GM12878 (cell line): ENCODE measurements around the gene HOXD1. TPM values are rescaled to one million over a fixed set of nuclear protein-coding genes. Genes with fewer than 3 reads are reported as not detected.

ENCODE experiments used
- ATAC-seq: fragments of 200-7000 bp; cut with Tn5 transposase; 3 replicates; pipeline ENCODE4 v1.9.1; 2020; ENCODE audit warnings: mild to moderate bottlenecking, moderate library complexity
- BruUV-seq: library from RNA; stranded (reverse); fragments of 400-500 nt; replicated peaks from 2 replicates; lab custom pipeline; 2021; lab: Mats Ljungman, UMichigan
- CTCF ChIA-PET: fragments of 300-600 bp; sonication (Branson Sonifier 250); formaldehyde crosslinking; extraction: SDS; loops from one replicate; lab custom pipeline; 2021; ENCODE audit warnings: inconsistent platforms; lab: Yijun Ruan, JAX
- POLR2A ChIA-PET: fragments of 350-600 bp; formaldehyde crosslinking; extraction: SDS; loops from one replicate; lab custom pipeline; 2021; ENCODE audit warnings: inconsistent platforms; lab: Charles Lee
- RAD21 ChIA-PET: fragments of 300-600 bp; sonication (Branson Sonifier 250); formaldehyde crosslinking; loops from one replicate; lab custom pipeline; 2023; ENCODE audit warnings: antibody characterized with exemption; ENCODE audit not compliant: unreplicated experiment; lab: Charles Lee
- SMC1A ChIA-PET: fragments of 300-600 bp; sonication (Branson Sonifier 250); formaldehyde crosslinking; loops from one replicate; lab custom pipeline; 2023; ENCODE audit not compliant: unreplicated experiment, uncharacterized antibody; lab: Charles Lee
- DNase-seq: peaks from one replicate; pipeline ENCODE4 v3.0.0-alpha.2; 2011; ENCODE audit warnings: low read depth, low spot score
- FAIRE-seq: peaks from 3 replicates; lab custom pipeline; 2011; peaks lifted over from hg19 to GRCh38; lab: Jason Lieb, UNC
- H2AFZ ChIP-seq: 2 replicates; pipeline ENCODE4 v1.6.0; 2011; ENCODE audit warnings: low read depth, low read length, control low read depth; ENCODE audit not compliant: control insufficient read depth
- H3K27ac ChIP-seq: 2 replicates; pipeline ENCODE4 v1.5.1; 2011; ENCODE audit warnings: control low read depth; ENCODE audit not compliant: control insufficient read depth, insufficient read depth
- H3K27me3 ChIP-seq, 2 experiments: replicated peaks in 1 of 2; 2 replicates each; pipeline versions ENCODE4 v1.6.0 to v1.6.1; 2011; ENCODE audit warnings: low read length in 1 of 2; ENCODE audit not compliant: control insufficient read depth in 2 of 2, insufficient read depth in 2 of 2
- H3K36me3 ChIP-seq, 2 experiments: 2 replicates each; pipeline ENCODE4 v1.5.1; 2011; ENCODE audit warnings: low read length in 1 of 2; ENCODE audit not compliant: control insufficient read depth in 2 of 2, insufficient read depth in 2 of 2
- H3K4me1 ChIP-seq: 2 replicates; pipeline ENCODE4 v1.6.1; 2011; ENCODE audit warnings: mild to moderate bottlenecking, low read length, moderate library complexity, mixed read lengths; ENCODE audit not compliant: control insufficient read depth, insufficient read depth
- H3K4me2 ChIP-seq: 2 replicates; pipeline ENCODE4 v1.6.0; 2011; ENCODE audit warnings: control low read depth; ENCODE audit not compliant: control insufficient read depth, insufficient read depth
- H3K4me3 ChIP-seq: fragments of 200-600 bp; sonication (generic); 2 replicates; pipeline ENCODE4 v1.5.1; 2016
- H3K79me2 ChIP-seq: 2 replicates; pipeline ENCODE4 v1.6.0; 2011; ENCODE audit warnings: low read length; ENCODE audit not compliant: control insufficient read depth, insufficient read depth
- H3K9ac ChIP-seq: 2 replicates; pipeline ENCODE4 v1.8.0; 2011; ENCODE audit warnings: low read length, control low read depth, mixed read lengths; ENCODE audit not compliant: control insufficient read depth, insufficient read depth
- H3K9me3 ChIP-seq: replicated peaks from 3 replicates; pipeline ENCODE4 v1.5.1; 2011; ENCODE audit warnings: mild to moderate bottlenecking, low read length; ENCODE audit not compliant: control insufficient read depth, insufficient read depth
- H4K20me1 ChIP-seq: 2 replicates; pipeline ENCODE4 v1.6.0; 2011; ENCODE audit not compliant: control insufficient read depth, insufficient read depth
- ELK1 ChIP-seq: IDR thresholded peaks from 2 replicates; pipeline ENCODE4 v1.6.1; 2012; ENCODE audit warnings: low read depth, low read length, improper control_type of control experiment
- GABPA ChIP-seq: IDR thresholded peaks from 2 replicates; pipeline ENCODE4 v1.6.1; 2014; ENCODE audit warnings: antibody characterized with exemption, low read depth, mild to moderate bottlenecking, inconsistent platforms
- IKZF1 ChIP-seq: fragments of 450-650 bp; conservative IDR thresholded peaks from 2 replicates; pipeline ENCODE4 v1.6.1; 2017; ENCODE audit warnings: antibody characterized with exemption, mild to moderate bottlenecking
- NBN ChIP-seq: fragments of 450-650 bp; IDR thresholded peaks from 2 replicates; pipeline ENCODE4 v1.6.1; 2016
- NFXL1 ChIP-seq: fragments of 450-650 bp; IDR thresholded peaks from 2 replicates; pipeline ENCODE4 v1.6.1; 2017; ENCODE audit warnings: antibody characterized with exemption, mild to moderate bottlenecking, borderline replicate concordance
- NFYB ChIP-seq: IDR thresholded peaks from 2 replicates; pipeline ENCODE4 v1.6.1; 2011; ENCODE audit warnings: low read depth, mild to moderate bottlenecking, low read length, improper control_type of control experiment, moderate library complexity; ENCODE audit not compliant: insufficient read depth
- SREBF1 ChIP-seq: IDR thresholded peaks from 2 replicates; pipeline ENCODE4 v1.6.1; 2012; ENCODE audit warnings: mild to moderate bottlenecking, low read length
- ZNF622 ChIP-seq: fragments of 450-650 bp; IDR thresholded peaks from 2 replicates; pipeline ENCODE4 v1.6.1; 2017; ENCODE audit warnings: mild to moderate bottlenecking, inconsistent platforms
- WGBS: methylation state at CpG from one replicate; pipeline ENCODE4 v1.1.6; 2016; ENCODE audit warnings: low lambda C conversion rate; ENCODE audit not compliant: insufficient replicate concordance, insufficient coverage; ENCODE audit errors: missing lambda C conversion rate; 5-methylcytosine and 5-hydroxymethylcytosine counted together
- in situ Hi-C: fragments of 300-500 bp; cut with MboI; formaldehyde crosslinking; loops from 9 replicates; pipeline ENCODE4 v1.14.3; 2018; ENCODE audit warnings: mixed read lengths
- intact Hi-C: fragments of 100-400 bp; cut with micrococcal nuclease; formaldehyde crosslinking; loops from one replicate; pipeline ENCODE4 v1.14.2; 2022; ENCODE audit not compliant: unreplicated experiment
- polyA plus RNA-seq, 11 experiments: library from polyadenylated mRNA; depleted of rRNA in 4 of 11; unstranded in 6 of 11; stranded (reverse) in 5 of 11; fragments of >200 nt; fragmentation: Nextera tagmentation in 4 of 11; fragmentation: Illumina TruSeq in 1 of 11; extraction: Ambion mirVana in 4 of 11; extraction: Trizol in 1 of 11; gene quantifications; 1 replicate in 1 of 11; 2 replicates in 10 of 11; pipeline versions ENCODE4 v1.2.1 to v1.2.3, GENCODE V29; 2011 to 2016; ENCODE audit warnings: inconsistent platforms in 2 of 11, missing spikeins in 2 of 11, low read depth in 1 of 11
- total RNA-seq, 4 experiments: library from RNA; depleted of rRNA in 3 of 4; stranded (reverse); fragments of >200 nt in 3 of 4; fragmentation: Illumina TruSeq in 1 of 4; extraction: Trizol in 1 of 4; gene quantifications; 2 replicates each; pipeline versions ENCODE4 v1.2.1 to v1.2.3, GENCODE V29; 2013 to 2021
- TF ChIP-seq, protein P1 (sequence below): fragments of 450-650 bp; IDR thresholded peaks from 2 replicates; pipeline ENCODE4 v1.6.1; 2016; ENCODE audit warnings: mild to moderate bottlenecking
- TF ChIP-seq, protein P2 (sequence below): fragments of 150-350 bp; IDR thresholded peaks from 2 replicates; pipeline ENCODE4 v1.6.1; 2014; ENCODE audit warnings: mild to moderate bottlenecking, low read depth, low read length
- TF ChIP-seq, protein P3 (sequence below): IDR thresholded peaks from 2 replicates; pipeline ENCODE4 v1.6.1; 2011; ENCODE audit warnings: mild to moderate bottlenecking, low read depth, low read length, moderate library complexity; ENCODE audit not compliant: insufficient replicate concordance

The HOXD1 gene
- total and polyA plus RNA-seq, 10 of the 15 experiments (the other 5 are each of a cell fraction or from before 2014, with no cell fraction given) = not detected

GRCh38 chr2:176157499-176158185 is 30.8 kb upstream of the HOXD1 start (continued):
- TF ChIP-seq, protein P1, sequence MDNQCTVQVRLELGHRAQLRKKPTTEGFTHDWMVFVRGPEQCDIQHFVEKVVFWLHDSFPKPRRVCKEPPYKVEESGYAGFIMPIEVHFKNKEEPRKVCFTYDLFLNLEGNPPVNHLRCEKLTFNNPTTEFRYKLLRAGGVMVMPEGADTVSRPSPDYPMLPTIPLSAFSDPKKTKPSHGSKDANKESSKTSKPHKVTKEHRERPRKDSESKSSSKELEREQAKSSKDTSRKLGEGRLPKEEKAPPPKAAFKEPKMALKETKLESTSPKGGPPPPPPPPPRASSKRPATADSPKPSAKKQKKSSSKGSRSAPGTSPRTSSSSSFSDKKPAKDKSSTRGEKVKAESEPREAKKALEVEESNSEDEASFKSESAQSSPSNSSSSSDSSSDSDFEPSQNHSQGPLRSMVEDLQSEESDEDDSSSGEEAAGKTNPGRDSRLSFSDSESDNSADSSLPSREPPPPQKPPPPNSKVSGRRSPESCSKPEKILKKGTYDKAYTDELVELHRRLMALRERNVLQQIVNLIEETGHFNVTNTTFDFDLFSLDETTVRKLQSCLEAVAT = no peak

- H3K36me3 ChIP-seq = no peaks in the 10 kb centered on the region
- in situ Hi-C loops = no loop called here
- BruUV-seq = no TSS peak
- ChIA-PET POLR2A (no interaction called here), SMC1A (no interaction called here), CTCF (interaction anchor here (0.5 kb wide), 1 partner anchor 38 kb away, joined by 4 read pairs; no protein-coding TSS in a partner anchor), RAD21 (no interaction called here)
- ATAC-seq = no peak
- TF ChIP-seq NFYB (no peak), ZNF622 (no peak), NFXL1 (no peak), SREBF1 (no peak), NBN (no peak), IKZF1 (no peak), GABPA (no peak), ELK1 (no peak)
- TF ChIP-seq, protein P2, sequence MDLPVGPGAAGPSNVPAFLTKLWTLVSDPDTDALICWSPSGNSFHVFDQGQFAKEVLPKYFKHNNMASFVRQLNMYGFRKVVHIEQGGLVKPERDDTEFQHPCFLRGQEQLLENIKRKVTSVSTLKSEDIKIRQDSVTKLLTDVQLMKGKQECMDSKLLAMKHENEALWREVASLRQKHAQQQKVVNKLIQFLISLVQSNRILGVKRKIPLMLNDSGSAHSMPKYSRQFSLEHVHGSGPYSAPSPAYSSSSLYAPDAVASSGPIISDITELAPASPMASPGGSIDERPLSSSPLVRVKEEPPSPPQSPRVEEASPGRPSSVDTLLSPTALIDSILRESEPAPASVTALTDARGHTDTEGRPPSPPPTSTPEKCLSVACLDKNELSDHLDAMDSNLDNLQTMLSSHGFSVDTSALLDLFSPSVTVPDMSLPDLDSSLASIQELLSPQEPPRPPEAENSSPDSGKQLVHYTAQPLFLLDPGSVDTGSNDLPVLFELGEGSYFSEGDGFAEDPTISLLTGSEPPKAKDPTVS = no peak
- TF ChIP-seq, protein P3, sequence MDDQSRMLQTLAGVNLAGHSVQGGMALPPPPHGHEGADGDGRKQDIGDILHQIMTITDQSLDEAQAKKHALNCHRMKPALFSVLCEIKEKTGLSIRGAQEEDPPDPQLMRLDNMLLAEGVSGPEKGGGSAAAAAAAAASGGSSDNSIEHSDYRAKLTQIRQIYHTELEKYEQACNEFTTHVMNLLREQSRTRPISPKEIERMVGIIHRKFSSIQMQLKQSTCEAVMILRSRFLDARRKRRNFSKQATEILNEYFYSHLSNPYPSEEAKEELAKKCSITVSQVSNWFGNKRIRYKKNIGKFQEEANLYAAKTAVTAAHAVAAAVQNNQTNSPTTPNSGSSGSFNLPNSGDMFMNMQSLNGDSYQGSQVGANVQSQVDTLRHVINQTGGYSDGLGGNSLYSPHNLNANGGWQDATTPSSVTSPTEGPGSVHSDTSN = no peak
- no peaks in the 10 kb centered on the region for H3K79me2 ChIP-seq
- H3K9ac ChIP-seq = no peak overlapping the region
- H3K4me3 ChIP-seq = no peak overlapping the region
- peaks cover 6 to 33% of the 10 kb centered on the region in 2 experiments for H3K27me3 ChIP-seq
- no peak for FAIRE-seq
- no peak overlapping the region for H2AFZ ChIP-seq
- H3K4me1 ChIP-seq = no peaks in the 10 kb centered on the region
- no peak overlapping the region for H3K4me2 ChIP-seq
- intact Hi-C loops = no loop called here
- H3K9me3 ChIP-seq = no peaks in the 10 kb centered on the region; the same call in 2 of the 3 replicates
- no peak overlapping the region for H3K27ac ChIP-seq
- H4K20me1 ChIP-seq = no peaks in the 10 kb centered on the region
- WGBS = 36% methylated on average over 22 of the region's 22 CpGs
- DNase-seq = no peak
Measured at GRCh38 chr2:176158186-176158591, 30.3 kb upstream of the HOXD1 start.
